Panc1 (cell line): Measurements from ENCODE around the gene MKRN2. TPM values are rescaled to one million over a fixed set of nuclear protein-coding genes. Genes with fewer than 3 reads are reported as not detected.

Source experiments
- ATAC-seq: fragments of 200-7000 bp; cut with Tn5 transposase; 2 replicates; pipeline ENCODE4 v1.9.1; 2020; ENCODE audit warnings: mild to moderate bottlenecking, moderate library complexity
- Bru-seq: library from RNA; stranded (reverse); fragments of 400-500 nt; gene quantifications from one replicate; lab custom pipeline; 2021; lab: Mats Ljungman, UMichigan
- BruChase-seq, 2 experiments: library from RNA; stranded (reverse); fragments of 400-500 nt; gene quantifications; one replicate each; lab custom pipeline; 2021; lab: Mats Ljungman, UMichigan
- BruUV-seq: library from RNA; stranded (reverse); fragments of 400-500 nt; replicated peaks from 2 replicates; lab custom pipeline; 2021; lab: Mats Ljungman, UMichigan
- CTCF ChIA-PET: fragments of 300-600 bp; sonication (Branson Sonifier 250); formaldehyde crosslinking; loops from one replicate; lab custom pipeline; 2022; ENCODE audit warnings: antibody characterized with exemption; lab: Charles Lee
- POLR2A ChIA-PET: fragments of 300-600 bp; sonication (Branson Sonifier 250); formaldehyde crosslinking; loops from one replicate; lab custom pipeline; 2022; ENCODE audit warnings: antibody characterized with exemption; lab: Charles Lee
- DNase-seq: peaks from one replicate; pipeline ENCODE4 v3.0.0-alpha.2; 2010; ENCODE audit warnings: low read depth, low spot score
- H3K27ac ChIP-seq: 2 replicates; pipeline ENCODE4 v1.5.1; 2011; ENCODE audit warnings: mild to moderate bottlenecking, low read length, inconsistent platforms
- H3K27me3 ChIP-seq: fragments of 200-500 bp; sonication (Bioruptor generic); 2 replicates; pipeline ENCODE4 v1.6.0; 2014; ENCODE audit warnings: low read length, inconsistent platforms; ENCODE audit not compliant: control insufficient read depth, insufficient read depth
- H3K36me3 ChIP-seq: fragments of 200-500 bp; sonication (Bioruptor generic); 2 replicates; pipeline ENCODE4 v1.5.1; 2014; ENCODE audit warnings: inconsistent platforms, mild to moderate bottlenecking, low read length, moderate library complexity; ENCODE audit not compliant: control insufficient read depth, insufficient read depth
- H3K4me1 ChIP-seq: 2 replicates; pipeline ENCODE4 v1.5.1; 2011; ENCODE audit warnings: inconsistent platforms, mild to moderate bottlenecking, low read length, moderate library complexity; ENCODE audit not compliant: control insufficient read depth, insufficient read depth
- H3K4me3 ChIP-seq, 2 experiments: 2 replicates each; pipeline ENCODE4 v1.5.1; 2011 to 2012; ENCODE audit warnings: low read depth in 2 of 2, low read length in 2 of 2, mild to moderate bottlenecking in 2 of 2, inconsistent platforms in 1 of 2, moderate library complexity in 1 of 2
- H3K9me3 ChIP-seq: fragments of 200-500 bp; sonication (Bioruptor generic); 2 replicates; pipeline ENCODE4 v1.5.1; 2014; ENCODE audit warnings: low read depth, mild to moderate bottlenecking, inconsistent platforms, low read length, moderate library complexity; ENCODE audit not compliant: control insufficient read depth, insufficient read depth
- POLR2AphosphoS5 ChIP-seq: IDR thresholded peaks from 2 replicates; pipeline ENCODE4 v1.6.1; 2012; ENCODE audit warnings: mild to moderate bottlenecking, low read depth, low read length, moderate library complexity
- SIN3A ChIP-seq: IDR thresholded peaks from 2 replicates; pipeline ENCODE4 v1.6.1; 2012; ENCODE audit warnings: low read depth, mild to moderate bottlenecking, low read length, moderate library complexity, borderline replicate concordance; ENCODE audit not compliant: insufficient read depth
- TCF7L2 ChIP-seq: IDR thresholded peaks from 2 replicates; pipeline ENCODE4 v1.6.1; 2011; ENCODE audit warnings: mild to moderate bottlenecking, low read depth, low read length, inconsistent platforms
- in situ Hi-C: cut with HindIII; loops from 2 replicates; pipeline ENCODE4 v1.10.0; 2016; ENCODE audit warnings: low sequenced_read_pairs, low pct_unique_long_range_greater_than_20kb
- intact Hi-C: fragments of 100-400 bp; cut with micrococcal nuclease; formaldehyde crosslinking; loops from one replicate; pipeline ENCODE4 v1.10.0; 2022; ENCODE audit not compliant: unreplicated experiment
- long read RNA-seq: library from polyadenylated mRNA; unstranded; transcript quantifications from one replicate; pipeline ENCODE4 v2.0.0, GENCODE V29; 2021; ENCODE audit not compliant: unreplicated experiment
- polyA plus RNA-seq: library from polyadenylated mRNA; unstranded; fragments of >200 nt; gene quantifications from one replicate; pipeline ENCODE4 v1.2.1, GENCODE V29; 2012; ENCODE audit warnings: missing spikeins; ENCODE audit not compliant: insufficient read length
- total RNA-seq: library from RNA; stranded (reverse); gene quantifications from one replicate; pipeline ENCODE4 v1.2.1, GENCODE V29; 2021; ENCODE audit not compliant: unreplicated experiment
- TF ChIP-seq, protein P1 (sequence below): fragments of 450-650 bp; IDR thresholded peaks from 2 replicates; pipeline ENCODE4 v1.5.1; 2017; ENCODE audit warnings: mild to moderate bottlenecking
- TF ChIP-seq, protein P2 (sequence below), 2 experiments: IDR thresholded peaks; 2 replicates each; pipeline ENCODE4 v1.6.1; 2011 to 2012; ENCODE audit warnings: low read depth in 2 of 2, control low read depth in 1 of 2, low read length in 1 of 2, mild to moderate bottlenecking in 1 of 2, moderate library complexity in 1 of 2; ENCODE audit not compliant: insufficient read depth in 1 of 2

MKRN2 gene, protein sequence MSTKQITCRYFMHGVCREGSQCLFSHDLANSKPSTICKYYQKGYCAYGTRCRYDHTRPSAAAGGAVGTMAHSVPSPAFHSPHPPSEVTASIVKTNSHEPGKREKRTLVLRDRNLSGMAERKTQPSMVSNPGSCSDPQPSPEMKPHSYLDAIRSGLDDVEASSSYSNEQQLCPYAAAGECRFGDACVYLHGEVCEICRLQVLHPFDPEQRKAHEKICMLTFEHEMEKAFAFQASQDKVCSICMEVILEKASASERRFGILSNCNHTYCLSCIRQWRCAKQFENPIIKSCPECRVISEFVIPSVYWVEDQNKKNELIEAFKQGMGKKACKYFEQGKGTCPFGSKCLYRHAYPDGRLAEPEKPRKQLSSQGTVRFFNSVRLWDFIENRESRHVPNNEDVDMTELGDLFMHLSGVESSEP
- total RNA-seq (19.4 TPM), Bru-seq, nascent RNA (percentile 70 among the genes with signal in this experiment), BruChase-seq, experiment 1, labeled RNA remaining after a 2-hour chase (percentile 76 among the genes with signal in this experiment), BruChase-seq, experiment 2, labeled RNA remaining after a 6-hour chase (percentile 73 among the genes with signal in this experiment)
- 20.6 TPM for polyA plus RNA-seq
- long read RNA-seq, transcript MKRN2-201 (8 exons, 2,848 nt), result major isoform, 61 of 83 reads
- long read RNA-seq, partial matches to known transcripts, result 4 of 83 reads
- long read RNA-seq, other reads (novel, unspliced or antisense), result 14 of 83 reads

DNA sequence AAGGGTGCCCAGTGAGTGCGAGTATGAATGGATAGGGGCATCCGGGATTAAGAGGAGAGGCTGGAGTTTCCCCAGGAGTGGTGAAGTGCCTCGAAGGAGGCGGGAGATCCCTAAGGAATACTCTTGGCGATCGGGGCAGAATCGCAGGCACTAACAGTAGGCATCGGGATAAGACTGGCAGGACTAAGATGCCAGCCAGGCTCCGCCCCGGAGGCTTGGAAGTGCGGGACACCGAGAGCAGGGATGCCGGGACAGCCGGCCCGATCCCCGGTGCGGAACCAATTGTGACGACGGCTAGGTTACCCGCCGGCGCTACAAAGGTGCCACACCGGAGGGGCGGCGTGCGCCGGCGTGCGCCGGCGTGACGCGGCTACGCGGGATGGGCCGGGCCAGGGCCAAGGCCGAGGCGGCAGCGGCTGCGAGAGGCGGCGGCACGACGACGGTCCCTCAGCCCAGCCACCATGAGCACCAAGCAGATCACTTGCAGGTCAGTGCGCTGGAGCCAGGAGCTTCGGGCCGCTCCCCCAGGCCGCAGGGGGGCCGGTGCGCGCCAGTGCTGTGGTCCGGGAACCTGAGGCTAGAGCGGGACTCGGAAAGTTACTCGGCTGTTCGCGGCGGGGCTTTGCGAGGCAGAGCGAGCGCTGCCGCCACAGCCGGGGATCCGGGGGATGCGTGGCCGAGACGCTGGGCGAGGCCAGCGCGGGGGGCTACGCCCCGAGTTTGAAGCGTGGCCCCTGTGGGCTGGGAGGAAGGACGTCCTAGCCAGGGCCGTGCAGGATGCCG, at the start of gene MKRN2:
MKRN2 (plus strand) TSS at position 398 of the 783 bp plus-strand sequence; CDS start at position 462, 64 bp downstream.
- BruUV-seq, result no TSS peak
- intact Hi-C loops, result no loop called here
- POLR2A ChIA-PET, result no interaction called here

More for the DNA sequence above, at the start of gene MKRN2:
- Histone ChIP-seq H3K4me1 (peaks cover 30% of the 10 kb centered on the region), H3K9me3 (no peaks in the 10 kb centered on the region), H3K36me3 (peaks cover 3% of the 10 kb centered on the region; the same call in 1 of the 2 replicates), H3K4me3 (peak within 1 kb of the TSS; percentile 88 to 89), H3K27me3 (no peaks in the 10 kb centered on the region), H3K27ac (peak within 1 kb of the TSS; percentile 82)
- CTCF ChIA-PET, result no interaction called here
- DNase-seq (peak; percentile 54), ATAC-seq (peak; percentile 96)
- TF ChIP-seq TCF7L2 (peak; percentile 68; the same call in 1 of the 2 replicates), POLR2AphosphoS5 (peak; percentile 74), SIN3A (no peak)
- TF ChIP-seq, protein P1, sequence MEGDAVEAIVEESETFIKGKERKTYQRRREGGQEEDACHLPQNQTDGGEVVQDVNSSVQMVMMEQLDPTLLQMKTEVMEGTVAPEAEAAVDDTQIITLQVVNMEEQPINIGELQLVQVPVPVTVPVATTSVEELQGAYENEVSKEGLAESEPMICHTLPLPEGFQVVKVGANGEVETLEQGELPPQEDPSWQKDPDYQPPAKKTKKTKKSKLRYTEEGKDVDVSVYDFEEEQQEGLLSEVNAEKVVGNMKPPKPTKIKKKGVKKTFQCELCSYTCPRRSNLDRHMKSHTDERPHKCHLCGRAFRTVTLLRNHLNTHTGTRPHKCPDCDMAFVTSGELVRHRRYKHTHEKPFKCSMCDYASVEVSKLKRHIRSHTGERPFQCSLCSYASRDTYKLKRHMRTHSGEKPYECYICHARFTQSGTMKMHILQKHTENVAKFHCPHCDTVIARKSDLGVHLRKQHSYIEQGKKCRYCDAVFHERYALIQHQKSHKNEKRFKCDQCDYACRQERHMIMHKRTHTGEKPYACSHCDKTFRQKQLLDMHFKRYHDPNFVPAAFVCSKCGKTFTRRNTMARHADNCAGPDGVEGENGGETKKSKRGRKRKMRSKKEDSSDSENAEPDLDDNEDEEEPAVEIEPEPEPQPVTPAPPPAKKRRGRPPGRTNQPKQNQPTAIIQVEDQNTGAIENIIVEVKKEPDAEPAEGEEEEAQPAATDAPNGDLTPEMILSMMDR, result no peak
- TF ChIP-seq, protein P2, sequence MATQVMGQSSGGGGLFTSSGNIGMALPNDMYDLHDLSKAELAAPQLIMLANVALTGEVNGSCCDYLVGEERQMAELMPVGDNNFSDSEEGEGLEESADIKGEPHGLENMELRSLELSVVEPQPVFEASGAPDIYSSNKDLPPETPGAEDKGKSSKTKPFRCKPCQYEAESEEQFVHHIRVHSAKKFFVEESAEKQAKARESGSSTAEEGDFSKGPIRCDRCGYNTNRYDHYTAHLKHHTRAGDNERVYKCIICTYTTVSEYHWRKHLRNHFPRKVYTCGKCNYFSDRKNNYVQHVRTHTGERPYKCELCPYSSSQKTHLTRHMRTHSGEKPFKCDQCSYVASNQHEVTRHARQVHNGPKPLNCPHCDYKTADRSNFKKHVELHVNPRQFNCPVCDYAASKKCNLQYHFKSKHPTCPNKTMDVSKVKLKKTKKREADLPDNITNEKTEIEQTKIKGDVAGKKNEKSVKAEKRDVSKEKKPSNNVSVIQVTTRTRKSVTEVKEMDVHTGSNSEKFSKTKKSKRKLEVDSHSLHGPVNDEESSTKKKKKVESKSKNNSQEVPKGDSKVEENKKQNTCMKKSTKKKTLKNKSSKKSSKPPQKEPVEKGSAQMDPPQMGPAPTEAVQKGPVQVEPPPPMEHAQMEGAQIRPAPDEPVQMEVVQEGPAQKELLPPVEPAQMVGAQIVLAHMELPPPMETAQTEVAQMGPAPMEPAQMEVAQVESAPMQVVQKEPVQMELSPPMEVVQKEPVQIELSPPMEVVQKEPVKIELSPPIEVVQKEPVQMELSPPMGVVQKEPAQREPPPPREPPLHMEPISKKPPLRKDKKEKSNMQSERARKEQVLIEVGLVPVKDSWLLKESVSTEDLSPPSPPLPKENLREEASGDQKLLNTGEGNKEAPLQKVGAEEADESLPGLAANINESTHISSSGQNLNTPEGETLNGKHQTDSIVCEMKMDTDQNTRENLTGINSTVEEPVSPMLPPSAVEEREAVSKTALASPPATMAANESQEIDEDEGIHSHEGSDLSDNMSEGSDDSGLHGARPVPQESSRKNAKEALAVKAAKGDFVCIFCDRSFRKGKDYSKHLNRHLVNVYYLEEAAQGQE (IDR thresholded peaks at IDR 0.05; ENCODE audit: insufficient read depth in 1 of 2, low read depth in 2 of 2, low read length in 1 of 2), result 0 out of 4 replicates have a peak, but pooled peaks of 1 of the 2 experiments have one; percentile 42
- in situ Hi-C loops, result no loop called here
